Caco-2 (cell line): ENCODE results near the gene NOB1. TPM values are rescaled to one million over a fixed set of nuclear protein-coding genes. Genes with fewer than 3 reads are reported as not detected.

Source experiments
- BruUV-seq: library from RNA; stranded (reverse); fragments of 400-500 nt; replicated peaks from 2 replicates; lab custom pipeline; 2021; lab: Mats Ljungman, UMichigan
- CTCF ChIA-PET: fragments of 300-600 bp; sonication (Branson Sonifier 250); formaldehyde crosslinking; loops from one replicate; lab custom pipeline; 2022; ENCODE audit warnings: antibody characterized with exemption; lab: Charles Lee
- POLR2A ChIA-PET: fragments of 300-600 bp; sonication (Branson Sonifier 250); formaldehyde crosslinking; loops from one replicate; lab custom pipeline; 2022; ENCODE audit warnings: antibody characterized with exemption; lab: Charles Lee
- DNase-seq, 2 experiments: peaks; one replicate each; pipeline versions ENCODE4 v3.0.0 to v3.0.0-alpha.2; 2020 to 2022
- H3K27me3 ChIP-seq: replicated peaks from 2 replicates; pipeline ENCODE4 v1.6.0; 2011; ENCODE audit warnings: low read length; ENCODE audit not compliant: control insufficient read depth, insufficient read depth
- H3K36me3 ChIP-seq: 2 replicates; pipeline ENCODE4 v1.5.1; 2011; ENCODE audit warnings: low read length; ENCODE audit not compliant: control insufficient read depth, insufficient read depth
- H3K4me1 ChIP-seq: fragments of 250-450 bp; sonication (Bioruptor Pico); 2 replicates; pipeline ENCODE4 v1.5.1; 2020; ENCODE audit warnings: mild to moderate bottlenecking
- H3K4me3 ChIP-seq: 2 replicates; pipeline ENCODE4 v1.5.1; 2011; ENCODE audit warnings: low read depth, mild to moderate bottlenecking, control low read depth, low read length
- H3K9me3 ChIP-seq: fragments of 250-450 bp; sonication (Bioruptor Pico); 2 replicates; pipeline ENCODE4 v1.5.1; 2020; ENCODE audit warnings: mild to moderate bottlenecking, moderate library complexity
- H3K27ac Mint-ChIP-seq: one replicate; pipeline ENCODE4 v1.8.0; 2022; ENCODE audit warnings: mixed read lengths; ENCODE audit not compliant: unreplicated experiment
- H3K27me3 Mint-ChIP-seq: one replicate; pipeline ENCODE4 v1.8.0; 2022; ENCODE audit warnings: mixed read lengths; ENCODE audit not compliant: insufficient read depth, unreplicated experiment
- H3K36me3 Mint-ChIP-seq: one replicate; pipeline ENCODE4 v1.8.0; 2022; ENCODE audit warnings: mild to moderate bottlenecking, mixed read lengths; ENCODE audit not compliant: insufficient read depth, unreplicated experiment
- H3K4me1 Mint-ChIP-seq: one replicate; pipeline ENCODE4 v1.8.0; 2022; ENCODE audit warnings: low read depth, mixed read lengths; ENCODE audit not compliant: unreplicated experiment
- H3K4me3 Mint-ChIP-seq: one replicate; pipeline ENCODE4 v1.8.0; 2022; ENCODE audit warnings: mild to moderate bottlenecking, moderate library complexity, mixed read lengths; ENCODE audit not compliant: unreplicated experiment
- H3K9me3 Mint-ChIP-seq: one replicate; pipeline ENCODE4 v1.8.0; 2022; ENCODE audit warnings: mixed read lengths; ENCODE audit not compliant: unreplicated experiment
- intact Hi-C: fragments of 100-400 bp; cut with micrococcal nuclease; formaldehyde crosslinking; loops from one replicate; pipeline ENCODE4 v1.10.0; 2022; ENCODE audit not compliant: unreplicated experiment
- total RNA-seq: library from RNA; stranded (reverse); gene quantifications from 2 replicates; pipeline ENCODE4 v1.2.3, GENCODE V29; 2022
- TF ChIP-seq, protein P1 (sequence below), 2 experiments: fragments of 200-600 bp in 1 of 2; IDR thresholded peaks; 1 replicate in 1 of 2; 2 replicates in 1 of 2; pipeline versions ENCODE4 v1.5.1 to v1.8.0; 2011 to 2022; ENCODE audit warnings: antibody characterized with exemption in 1 of 2, control low read depth in 1 of 2, inconsistent platforms in 1 of 2, low read depth in 1 of 2, low read length in 1 of 2, mild to moderate bottlenecking in 1 of 2, moderate library complexity in 1 of 2; ENCODE audit not compliant: insufficient read depth in 1 of 2, severe bottlenecking in 1 of 2, unreplicated experiment in 1 of 2

Gene NOB1
- total RNA-seq, 1 experiment from 2014 or later: 120 TPM

DNA sequence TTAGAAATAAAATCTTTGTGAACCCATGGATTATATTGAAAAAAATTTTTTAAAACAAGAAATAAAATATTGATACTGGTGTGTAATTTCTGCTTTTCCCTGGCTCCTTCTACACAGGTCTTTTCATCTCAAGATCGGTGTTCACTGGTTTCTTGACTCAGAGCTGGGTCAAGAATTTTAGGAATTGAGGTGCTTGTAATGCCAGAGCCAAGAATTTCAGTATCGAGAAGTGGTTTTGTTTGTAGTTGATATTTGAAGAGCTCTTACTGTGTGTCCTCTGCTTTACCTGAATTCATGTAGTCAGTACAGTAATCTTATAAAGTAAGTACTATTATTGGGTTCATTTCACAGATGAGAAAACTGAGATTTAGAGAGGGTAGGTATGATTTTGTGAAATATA is 14.7 kb upstream of the NOB1 start:
- Histone ChIP-seq H3K9me3 (no peaks in the 10 kb centered on the region), H3K4me3 (no peak overlapping the region), H3K36me3 (no peaks in the 10 kb centered on the region), H3K27me3 (no peaks in the 10 kb centered on the region), H3K4me1 (no peaks in the 10 kb centered on the region)
- no peak overlapping the region for H3K4me3 Mint-ChIP-seq
- H3K27me3 Mint-ChIP-seq: no peaks in the 10 kb centered on the region
- peaks cover 15% of the 10 kb centered on the region for H3K9me3 Mint-ChIP-seq
- H3K4me1 Mint-ChIP-seq: no peaks in the 10 kb centered on the region
- BruUV-seq: no TSS peak
- TF ChIP-seq, protein P1, sequence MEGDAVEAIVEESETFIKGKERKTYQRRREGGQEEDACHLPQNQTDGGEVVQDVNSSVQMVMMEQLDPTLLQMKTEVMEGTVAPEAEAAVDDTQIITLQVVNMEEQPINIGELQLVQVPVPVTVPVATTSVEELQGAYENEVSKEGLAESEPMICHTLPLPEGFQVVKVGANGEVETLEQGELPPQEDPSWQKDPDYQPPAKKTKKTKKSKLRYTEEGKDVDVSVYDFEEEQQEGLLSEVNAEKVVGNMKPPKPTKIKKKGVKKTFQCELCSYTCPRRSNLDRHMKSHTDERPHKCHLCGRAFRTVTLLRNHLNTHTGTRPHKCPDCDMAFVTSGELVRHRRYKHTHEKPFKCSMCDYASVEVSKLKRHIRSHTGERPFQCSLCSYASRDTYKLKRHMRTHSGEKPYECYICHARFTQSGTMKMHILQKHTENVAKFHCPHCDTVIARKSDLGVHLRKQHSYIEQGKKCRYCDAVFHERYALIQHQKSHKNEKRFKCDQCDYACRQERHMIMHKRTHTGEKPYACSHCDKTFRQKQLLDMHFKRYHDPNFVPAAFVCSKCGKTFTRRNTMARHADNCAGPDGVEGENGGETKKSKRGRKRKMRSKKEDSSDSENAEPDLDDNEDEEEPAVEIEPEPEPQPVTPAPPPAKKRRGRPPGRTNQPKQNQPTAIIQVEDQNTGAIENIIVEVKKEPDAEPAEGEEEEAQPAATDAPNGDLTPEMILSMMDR (IDR thresholded peaks at IDR 0.05; ENCODE audit: insufficient read depth in 1 of 2, low read depth in 1 of 2, low read length in 1 of 2, severe bottlenecking in 1 of 2, unreplicated experiment in 1 of 2): no peak
- H3K27ac Mint-ChIP-seq: no peak overlapping the region
- DNase-seq: no peak
- CTCF ChIA-PET: interaction anchor here (0.6 kb wide), 1 partner anchor 14 kb away, joined by 3 read pairs; the partner anchor contains the start of gene NOB1
- POLR2A ChIA-PET: no interaction called here
- H3K36me3 Mint-ChIP-seq: peaks cover 14% of the 10 kb centered on the region
- intact Hi-C loops: no loop called here

DNA sequence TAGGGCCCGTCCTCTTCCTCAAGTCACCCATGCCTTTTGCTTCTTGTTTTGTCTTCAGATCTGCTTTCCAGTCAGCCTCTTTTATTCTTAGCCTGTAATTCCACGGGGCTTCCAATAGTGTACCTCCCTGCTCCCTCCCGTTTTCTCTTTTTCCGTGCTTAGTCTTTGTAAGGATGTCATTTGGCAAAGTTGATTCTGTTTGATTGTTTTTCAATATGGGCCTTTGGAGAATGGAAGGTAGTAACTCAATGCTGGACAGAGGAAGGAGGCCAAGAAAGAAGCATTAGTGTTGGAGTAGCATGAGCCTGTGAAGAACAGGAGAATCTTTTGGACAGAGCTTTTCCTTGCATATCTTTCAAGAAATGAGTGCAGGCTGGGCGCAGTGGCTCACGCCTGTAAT is 13.9 kb upstream of the NOB1 start:
- intact Hi-C loops: no loop called here
- H3K36me3 ChIP-seq: no peaks in the 10 kb centered on the region
- H3K4me3 Mint-ChIP-seq: no peak overlapping the region
- TF ChIP-seq, protein P1 (IDR thresholded peaks at IDR 0.05; ENCODE audit: insufficient read depth in 1 of 2, low read depth in 1 of 2, low read length in 1 of 2, severe bottlenecking in 1 of 2, unreplicated experiment in 1 of 2): no peak
- no peaks in the 10 kb centered on the region for H3K4me1 ChIP-seq
- no peak overlapping the region for H3K4me3 ChIP-seq
- no peaks in the 10 kb centered on the region for H3K9me3 ChIP-seq
- BruUV-seq: no TSS peak
- H3K9me3 Mint-ChIP-seq: peaks cover 15% of the 10 kb centered on the region
- no peaks in the 10 kb centered on the region for H3K27me3 Mint-ChIP-seq
- peak overlapping the region; percentile 22 for H3K27ac Mint-ChIP-seq
- H3K36me3 Mint-ChIP-seq: peaks cover 14% of the 10 kb centered on the region
- no peak for DNase-seq
- H3K4me1 Mint-ChIP-seq: peaks cover under 1% of the 10 kb centered on the region
- ChIA-PET CTCF (no interaction called here), POLR2A (no interaction called here)
- no peaks in the 10 kb centered on the region for H3K27me3 ChIP-seq

DNA sequence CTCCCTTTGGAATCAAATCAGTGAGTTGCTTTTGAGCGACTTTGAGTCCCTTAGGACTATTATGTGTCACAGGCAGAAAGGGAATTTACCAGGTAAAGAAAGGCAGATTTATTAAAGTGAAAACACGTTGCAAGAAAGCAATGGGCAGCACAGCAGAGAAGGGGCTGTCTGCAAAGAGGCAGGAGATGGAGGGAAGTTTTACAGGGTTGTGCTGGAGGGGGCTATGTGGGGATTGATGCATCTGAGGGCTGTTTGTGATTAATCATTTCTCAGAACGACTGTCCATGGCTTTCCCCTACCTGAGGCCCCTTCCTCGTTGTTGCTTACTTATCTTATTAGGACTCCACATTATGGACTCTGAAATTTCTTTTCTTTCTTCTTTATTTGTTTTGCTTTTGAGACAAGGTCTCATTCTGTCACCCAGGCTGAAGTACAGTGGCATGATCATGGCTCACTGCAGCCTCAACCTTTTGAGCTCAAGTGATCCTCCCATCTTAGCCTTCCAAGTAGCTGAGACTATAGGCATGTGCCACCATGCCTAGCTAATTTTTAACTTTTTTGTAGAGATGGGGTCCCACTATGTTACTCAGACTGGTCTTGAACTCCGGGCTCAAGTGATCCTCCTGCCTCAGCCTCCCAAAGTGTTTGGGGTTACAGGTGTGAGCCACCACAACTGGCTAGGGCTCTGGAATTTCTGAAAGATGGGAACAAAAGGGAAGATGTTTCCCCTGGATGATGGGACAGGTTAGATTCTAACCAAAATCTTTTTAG is 12.9 kb upstream of the NOB1 start:
- H3K4me1 Mint-ChIP-seq: peaks cover 7% of the 10 kb centered on the region
- Histone ChIP-seq H3K4me3 (no peak overlapping the region), H3K36me3 (no peaks in the 10 kb centered on the region), H3K27me3 (no peaks in the 10 kb centered on the region), H3K9me3 (no peaks in the 10 kb centered on the region), H3K4me1 (peaks cover 4% of the 10 kb centered on the region; the same call in 1 of the 2 replicates)
- H3K27me3 Mint-ChIP-seq: no peaks in the 10 kb centered on the region
- POLR2A ChIA-PET: no interaction called here
- H3K4me3 Mint-ChIP-seq: no peak overlapping the region
- no TSS peak for BruUV-seq
- TF ChIP-seq, protein P1 (IDR thresholded peaks at IDR 0.05; ENCODE audit: insufficient read depth in 1 of 2, low read depth in 1 of 2, low read length in 1 of 2, severe bottlenecking in 1 of 2, unreplicated experiment in 1 of 2): no peak
- no peak for DNase-seq
- no peak overlapping the region for H3K27ac Mint-ChIP-seq
- CTCF ChIA-PET: no interaction called here
- intact Hi-C loops: no loop called here
- peaks cover 15% of the 10 kb centered on the region for H3K9me3 Mint-ChIP-seq
- H3K36me3 Mint-ChIP-seq: peaks cover 22% of the 10 kb centered on the region
